8988T (cell line): Measurements from ENCODE around the gene RFX4.

Experiments used
- DNase-seq: peaks from one replicate; pipeline ENCODE4 v3.0.0; 2011

RFX4 gene

GRCh38 chr12:106739318-106739717, 156.5 kb downstream of the RFX4 start:
- DNase-seq: no peak

GRCh38 chr12:106739815-106740530, 157.2 kb downstream of the RFX4 start:
- no peak for DNase-seq

GRCh38 chr12:106740818-106741217, 158.0 kb downstream of the RFX4 start:
- DNase-seq: no peak

- DNase-seq: no peak
Observed at GRCh38 chr12:106741247-106741646, 158.4 kb downstream of the RFX4 start.

GRCh38 chr12:106743270-106743988, 160.6 kb downstream of the RFX4 start:
- DNase-seq: no peak

- DNase-seq: no peak
Observed at GRCh38 chr12:106744600-106744999, 161.8 kb downstream of the RFX4 start.

- DNase-seq: no peak
Observed at GRCh38 chr12:106745181-106745745, 162.5 kb downstream of the RFX4 start.

GRCh38 chr12:106747973-106748436, 165.2 kb downstream of the RFX4 start:
- DNase-seq: no peak

- no peak for DNase-seq
Observed at GRCh38 chr12:106750524-106750923, 167.7 kb downstream of the RFX4 start.

GRCh38 chr12:106753526-106753925, 170.7 kb downstream of the RFX4 start:
- no peak for DNase-seq

GRCh38 chr12:106754331-106754730, 171.5 kb downstream of the RFX4 start:
- DNase-seq: no peak

- no peak for DNase-seq
Observed at GRCh38 chr12:106757623-106758348, 175.0 kb downstream of the RFX4 start.

GRCh38 chr12:106758349-106759110, 175.7 kb downstream of the RFX4 start:
- DNase-seq: no peak

- DNase-seq: no peak
Observed at GRCh38 chr12:106759526-106760183, 176.9 kb downstream of the RFX4 start.

- no peak for DNase-seq
Observed at GRCh38 chr12:106760184-106760531, 177.4 kb downstream of the RFX4 start.

GRCh38 chr12:106764220-106764619, 181.4 kb downstream of the RFX4 start:
- DNase-seq: no peak

GRCh38 chr12:106764738-106765137, 181.9 kb downstream of the RFX4 start:
- DNase-seq: no peak

GRCh38 chr12:106766393-106766826, 183.6 kb downstream of the RFX4 start:
- DNase-seq: no peak

- no peak for DNase-seq
Observed at GRCh38 chr12:106767206-106767605, 184.4 kb downstream of the RFX4 start.

GRCh38 chr12:106767954-106768822, 185.4 kb downstream of the RFX4 start:
- DNase-seq: no peak

GRCh38 chr12:106769078-106769477, 186.3 kb downstream of the RFX4 start:
- no peak for DNase-seq
